GM20431 (cell line): Measurements from ENCODE around the gene PAPPA.

ENCODE experiments used
- in situ Hi-C: fragments of 300-500 bp; cut with MseI, MboI; formaldehyde crosslinking; loops from one replicate; pipeline ENCODE4 v1.15.0; 2020; ENCODE audit warnings: low sequenced_read_pairs; ENCODE audit not compliant: unreplicated experiment

PAPPA gene

DNA sequence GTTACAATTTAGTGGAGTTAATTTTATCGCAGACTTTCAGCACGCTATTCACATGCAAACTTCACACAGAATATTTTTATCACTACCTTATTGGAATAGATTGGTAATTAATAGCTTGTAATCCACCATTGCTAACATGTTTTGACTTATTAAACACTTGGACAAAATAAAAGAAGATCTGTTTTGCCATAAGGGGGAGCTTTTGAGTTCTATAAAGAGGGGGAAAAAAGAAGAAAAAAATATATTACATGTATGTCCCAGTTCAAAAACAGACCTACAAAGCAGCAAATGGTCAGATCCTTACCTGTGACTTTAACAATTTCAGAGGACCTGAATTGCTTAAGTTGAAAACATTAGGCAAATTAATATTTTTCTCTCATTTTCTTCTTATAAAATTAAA lies 1.2 kb upstream of the PAPPA start:
- in situ Hi-C loops: no loop called here

- in situ Hi-C loops: no loop called here
These were observed 438 bp upstream of the PAPPA start for GRCh38 chr9:116152941-116153764.

GRCh38 chr9:116154334-116154975 lies 864 bp downstream of the PAPPA start:
- in situ Hi-C loops: no loop called here

DNA sequence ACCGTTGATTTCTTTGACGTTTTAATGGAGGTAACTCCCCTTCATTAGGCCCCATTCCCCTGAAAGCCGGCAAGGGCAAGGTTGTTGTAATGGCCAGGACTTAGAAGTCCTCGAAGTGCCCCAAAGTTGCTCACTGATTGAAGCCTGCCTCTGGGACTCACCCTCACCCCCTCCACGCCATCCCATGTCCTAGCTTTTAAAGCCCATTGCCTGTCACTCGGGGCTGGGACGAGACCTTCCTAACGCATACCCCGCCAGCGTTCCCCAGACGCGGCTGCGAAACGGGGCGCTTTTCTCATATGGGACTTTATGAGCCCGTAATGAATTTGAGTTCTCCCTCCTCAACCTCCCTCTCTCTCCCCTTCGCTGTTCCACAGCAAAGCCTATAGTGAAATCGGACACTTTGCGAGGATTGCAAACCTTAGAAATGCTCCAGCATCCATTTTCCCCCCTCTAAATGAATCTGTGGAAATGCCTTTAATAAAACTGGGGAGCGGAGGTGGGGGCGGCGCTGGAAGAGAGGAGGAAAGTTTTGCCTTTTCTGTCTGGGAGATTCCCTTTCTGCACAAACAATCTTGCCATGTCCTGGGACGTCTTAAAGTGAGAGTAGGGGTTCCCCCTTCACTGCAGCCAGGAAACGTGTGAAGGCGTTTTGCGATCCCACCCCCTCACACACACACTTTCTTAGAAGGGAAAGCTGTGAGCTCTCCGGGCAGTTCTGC lies 1.5 kb downstream of the PAPPA start:
- in situ Hi-C loops: no loop called here

GRCh38 chr9:116155698-116156039 lies 2.1 kb downstream of the PAPPA start:
- in situ Hi-C loops: no loop called here

DNA sequence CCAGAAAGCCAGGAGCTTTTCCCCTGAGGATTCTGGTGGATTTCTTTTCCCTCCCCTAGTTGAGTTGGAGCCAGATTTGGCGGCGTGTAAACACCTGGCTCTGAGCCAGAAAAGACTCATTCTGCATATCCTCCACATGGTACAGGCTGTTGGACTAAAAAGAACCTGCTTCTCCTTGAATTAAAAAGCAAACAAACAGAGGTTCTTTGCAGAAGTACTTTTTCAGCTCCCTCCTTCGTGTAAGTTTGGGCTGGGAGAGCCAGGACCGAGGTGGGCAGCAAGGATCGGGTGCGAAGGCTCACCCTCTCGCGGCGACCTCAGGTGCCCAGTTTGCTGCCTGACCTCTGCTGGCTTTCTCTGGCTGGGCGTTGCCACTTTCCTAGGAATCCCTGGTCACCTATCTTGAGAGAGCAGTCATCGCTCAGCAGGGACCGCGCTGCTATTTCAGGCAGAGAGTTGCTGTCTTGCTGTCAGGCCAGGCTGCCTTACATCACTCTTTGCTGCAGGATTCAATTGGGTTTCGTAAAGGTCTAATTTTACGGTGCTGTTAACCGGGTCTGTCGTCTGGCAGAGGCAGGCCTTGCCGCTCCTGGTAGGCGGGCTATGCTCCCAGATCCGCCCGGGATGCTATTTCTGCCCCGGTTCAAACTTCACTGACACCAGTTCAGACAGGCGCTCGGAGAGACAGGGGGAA lies 3.2 kb downstream of the PAPPA start:
- in situ Hi-C loops: no loop called here

- in situ Hi-C loops: no loop called here
These were observed 4.0 kb downstream of the PAPPA start for GRCh38 chr9:116157436-116158138.

DNA sequence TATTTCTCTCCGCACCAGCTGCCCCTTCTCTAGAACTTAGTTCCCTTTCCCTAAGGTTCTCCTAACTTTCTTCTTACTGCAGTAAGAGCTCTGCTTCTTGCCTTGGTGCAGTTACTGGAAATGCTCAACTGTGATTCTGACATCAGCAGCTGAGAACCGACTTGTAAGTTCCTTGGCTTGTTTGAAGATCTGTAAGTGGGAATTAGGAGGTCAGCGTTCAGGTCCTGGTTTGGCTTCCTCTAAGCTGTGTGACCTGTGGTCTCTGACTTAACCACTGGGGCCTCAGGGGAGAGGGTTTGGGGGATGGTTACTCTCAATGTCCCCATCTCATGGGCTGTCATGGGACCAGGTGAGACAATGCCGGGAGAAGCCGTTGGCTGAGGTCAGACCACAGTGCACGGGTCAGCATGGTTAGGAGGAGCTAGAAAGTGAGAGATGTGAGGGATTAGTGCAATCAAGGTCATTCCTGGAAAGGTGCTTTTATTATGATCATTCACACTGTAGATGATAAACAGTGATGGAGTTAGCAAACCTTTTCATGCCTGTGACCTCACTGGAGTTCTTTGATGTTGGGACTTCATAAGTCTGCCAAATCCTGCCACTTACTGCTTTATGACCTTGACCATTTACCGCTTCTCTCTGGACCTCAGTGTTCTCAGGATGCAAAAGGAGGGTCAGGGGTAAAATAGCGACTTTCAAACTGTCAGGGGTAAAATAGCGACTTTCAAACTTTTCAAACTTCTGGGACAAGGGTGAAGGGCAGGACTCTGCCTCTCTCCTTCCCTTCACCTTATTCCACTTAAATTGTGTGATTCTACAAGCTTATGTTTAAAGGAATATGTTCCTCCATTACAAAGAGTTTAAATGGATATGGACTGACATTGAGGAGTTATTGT lies 7.3 kb downstream of the PAPPA start:
- in situ Hi-C loops: no loop called here

DNA sequence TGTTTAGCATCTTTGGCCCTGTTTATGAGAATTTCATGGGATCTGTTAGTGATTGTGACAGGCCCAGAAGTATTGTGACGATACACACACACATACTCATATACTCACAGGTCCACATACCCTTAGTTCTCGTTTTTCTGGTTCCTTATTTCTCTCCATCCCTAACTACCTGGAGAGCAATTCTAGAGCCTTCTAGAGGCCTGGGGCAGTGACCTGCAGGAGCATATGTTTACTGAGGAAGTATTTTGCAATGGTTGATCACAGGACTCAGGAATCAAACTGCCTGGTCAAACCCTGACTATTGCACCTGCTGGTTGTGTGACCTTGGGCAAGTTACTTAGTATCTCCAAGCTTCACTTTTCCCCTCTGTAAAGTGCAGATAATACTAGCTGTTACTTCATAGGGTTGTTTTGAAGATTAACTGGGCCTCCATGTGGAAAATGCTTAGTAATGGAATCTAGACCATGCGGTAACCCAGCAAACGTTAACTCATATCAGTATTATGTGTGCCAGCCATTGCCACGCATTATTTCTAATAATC lies 8.7 kb downstream of the PAPPA start:
- in situ Hi-C loops: no loop called here

GRCh38 chr9:116163293-116164055 lies 9.9 kb downstream of the PAPPA start:
- in situ Hi-C loops: no loop called here

DNA sequence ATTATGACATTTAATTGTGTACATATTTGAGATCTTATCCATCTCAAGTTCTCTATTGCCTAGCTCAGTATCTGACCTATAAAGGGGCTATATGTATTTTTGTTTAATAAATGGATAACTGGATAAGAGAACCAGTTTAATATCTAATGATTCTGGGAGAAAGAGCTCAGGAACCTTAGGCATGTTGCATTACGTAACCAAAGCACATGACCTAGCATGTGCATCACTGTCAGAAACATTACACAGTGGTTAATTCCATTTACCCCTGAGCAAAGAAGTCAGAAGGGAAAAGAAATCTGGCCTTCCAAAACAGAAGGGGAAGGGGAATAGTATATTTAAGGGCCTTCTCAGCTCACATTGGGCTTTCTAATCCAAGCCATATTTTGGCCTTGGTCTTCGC lies 12.3 kb downstream of the PAPPA start:
- in situ Hi-C loops: no loop called here

- in situ Hi-C loops: no loop called here
These were observed 13.1 kb downstream of the PAPPA start for GRCh38 chr9:116166713-116167112.

DNA sequence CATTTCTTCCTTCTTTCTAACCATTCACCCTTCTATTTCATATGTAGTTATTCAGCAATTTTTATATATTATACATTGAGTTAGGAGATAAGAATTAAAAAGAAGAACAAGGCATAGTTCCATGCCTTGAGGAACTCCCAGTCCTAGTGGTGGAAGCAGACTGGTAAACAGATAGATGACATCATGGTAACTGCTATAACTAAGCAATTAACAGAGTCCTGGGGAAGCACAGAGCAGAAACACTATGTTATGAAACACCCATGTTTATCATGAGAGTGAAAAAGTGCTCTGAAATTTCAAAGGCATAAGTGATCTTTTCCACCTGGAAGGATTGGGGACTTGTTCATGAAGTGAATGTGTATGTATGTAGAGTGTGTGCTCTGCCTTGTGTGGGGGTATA lies 14.6 kb downstream of the PAPPA start:
- in situ Hi-C loops: no loop called here

DNA sequence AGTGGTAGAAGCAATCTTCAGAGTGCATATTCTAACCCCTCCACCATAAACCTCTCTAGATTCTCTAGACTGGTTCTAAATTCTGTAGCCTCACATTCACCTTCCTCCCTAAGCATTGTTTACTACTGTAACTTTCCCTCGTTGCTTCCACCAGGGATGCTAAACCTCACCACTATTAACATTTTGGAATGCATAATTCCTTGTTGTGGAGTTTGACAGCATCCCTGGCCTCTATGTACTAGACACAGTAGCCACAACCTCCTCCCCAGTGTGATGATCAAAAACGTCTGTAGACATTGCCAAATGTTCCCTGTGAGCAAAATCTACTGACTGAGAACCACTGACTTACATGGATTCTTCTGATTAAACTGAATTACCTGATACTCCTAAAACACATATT lies 18.6 kb downstream of the PAPPA start:
- in situ Hi-C loops: no loop called here

DNA sequence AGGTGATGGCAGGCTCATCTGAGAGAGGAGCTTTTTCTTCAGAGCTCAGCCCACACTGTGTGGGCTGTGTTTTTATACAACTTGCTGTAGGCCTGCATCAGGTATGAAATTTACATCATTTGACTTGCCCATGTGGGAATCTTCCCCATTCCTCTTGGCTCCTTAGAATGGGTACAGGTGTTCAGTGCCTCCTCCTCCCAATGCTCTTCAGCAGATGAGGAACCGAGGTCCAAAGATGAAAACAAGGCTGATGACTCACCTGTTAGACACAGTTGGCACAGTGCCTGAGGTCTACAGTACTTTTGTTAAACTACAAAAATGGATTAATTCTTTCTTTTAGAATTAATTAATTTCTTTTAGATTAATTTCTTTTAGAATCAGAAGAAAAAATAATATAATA lies 20.8 kb downstream of the PAPPA start:
- in situ Hi-C loops: no loop called here

GRCh38 chr9:116175614-116176013 lies 22.0 kb downstream of the PAPPA start:
- in situ Hi-C loops: no loop called here

GRCh38 chr9:116178481-116179211 lies 25.1 kb downstream of the PAPPA start:
- in situ Hi-C loops: no loop called here
